WTC11 (cell line): Measurements from ENCODE around the gene PARD3B. TPM values are rescaled to one million over a fixed set of nuclear protein-coding genes. Genes with fewer than 3 reads are reported as not detected.

Experiments
- ATAC-seq: fragments of 200-7000 bp; cut with Tn5 transposase; 2 replicates; pipeline ENCODE4 v1.10.0; 2021; ENCODE audit warnings: mild to moderate bottlenecking, moderate library complexity
- CTCF ChIA-PET: fragments of 300-600 bp; sonication (Branson Sonifier 250); formaldehyde crosslinking; loops from one replicate; lab custom pipeline; 2021; ENCODE audit warnings: antibody characterized with exemption; lab: Charles Lee
- POLR2A ChIA-PET: fragments of 350-600 bp; sonication (Branson Sonifier 250); formaldehyde crosslinking; loops from one replicate; lab custom pipeline; 2021; ENCODE audit warnings: antibody characterized with exemption; lab: Charles Lee
- DNase-seq: peaks from one replicate; pipeline ENCODE4 v3.0.0; 2021; ENCODE audit warnings: low spot score
- H3K27ac Mint-ChIP-seq: 2 replicates; pipeline ENCODE4 v1.8.0; 2021; ENCODE audit warnings: mixed read lengths
- H3K27me3 Mint-ChIP-seq: 2 replicates; pipeline ENCODE4 v1.8.0; 2021; ENCODE audit warnings: low read depth, mild to moderate bottlenecking, moderate library complexity, mixed read lengths
- H3K36me3 Mint-ChIP-seq: 2 replicates; pipeline ENCODE4 v1.8.0; 2021; ENCODE audit warnings: mixed read lengths
- H3K4me1 Mint-ChIP-seq: 2 replicates; pipeline ENCODE4 v1.8.0; 2022; ENCODE audit warnings: mixed read lengths
- H3K4me3 Mint-ChIP-seq: 2 replicates; pipeline ENCODE4 v1.8.0; 2021; ENCODE audit warnings: mild to moderate bottlenecking, moderate library complexity, mixed read lengths
- H3K9me3 Mint-ChIP-seq: 2 replicates; pipeline ENCODE4 v1.8.0; 2021; ENCODE audit warnings: mixed read lengths
- AR ChIP-seq: fragments of 250-450 bp; sonication (Bioruptor Pico); IDR thresholded peaks from 2 replicates; pipeline ENCODE4 v1.9.0; 2021; ENCODE audit warnings: mild to moderate bottlenecking
- ATF3 ChIP-seq: sonication (generic); formaldehyde crosslinking; conservative IDR thresholded peaks from 2 replicates; pipeline ENCODE4 v1.8.1; 2022; ENCODE audit warnings: mild to moderate bottlenecking, missing genetic modification reagents
- ATF6 ChIP-seq: sonication (generic); formaldehyde crosslinking; IDR thresholded peaks from 2 replicates; pipeline ENCODE4 v1.8.1; 2023; ENCODE audit warnings: mild to moderate bottlenecking, missing genetic modification reagents
- CDX4 ChIP-seq: fragments of 250-450 bp; sonication (Bioruptor Pico); IDR thresholded peaks from 2 replicates; pipeline ENCODE4 v1.9.0; 2021; ENCODE audit warnings: moderate library complexity, mild to moderate bottlenecking, inconsistent platforms, borderline replicate concordance
- CTCF ChIP-seq: fragments of 200-600 bp; IDR thresholded peaks from 2 replicates; pipeline ENCODE4 v1.8.0; 2022; ENCODE audit warnings: antibody characterized with exemption
- FOXP4 ChIP-seq: sonication (generic); formaldehyde crosslinking; IDR thresholded peaks from 2 replicates; pipeline ENCODE4 v1.8.0; 2022; ENCODE audit warnings: mild to moderate bottlenecking, missing genetic modification reagents
- GRHL2 ChIP-seq: fragments of 250-450 bp; sonication (Bioruptor Pico); IDR thresholded peaks from 2 replicates; pipeline ENCODE4 v1.8.0; 2022; ENCODE audit warnings: mild to moderate bottlenecking, moderate library complexity; ENCODE audit not compliant: insufficient replicate concordance, severe bottlenecking
- MYBL2 ChIP-seq: sonication (generic); formaldehyde crosslinking; IDR thresholded peaks from 2 replicates; pipeline ENCODE4 v1.8.1; 2023; ENCODE audit warnings: mild to moderate bottlenecking, moderate library complexity, missing genetic modification reagents
- NFATC4 ChIP-seq: fragments of 250-450 bp; sonication (Bioruptor Pico); IDR thresholded peaks from 2 replicates; pipeline ENCODE4 v1.9.0; 2021; ENCODE audit warnings: mild to moderate bottlenecking
- NR3C1 ChIP-seq: sonication (generic); formaldehyde crosslinking; conservative IDR thresholded peaks from 2 replicates; pipeline ENCODE4 v1.8.1; 2023; ENCODE audit warnings: low read depth, mild to moderate bottlenecking, missing genetic modification reagents
- PRDM15 ChIP-seq: sonication (generic); formaldehyde crosslinking; IDR thresholded peaks from 2 replicates; pipeline ENCODE4 v1.8.0; 2022; ENCODE audit warnings: missing genetic modification reagents
- RELA ChIP-seq: sonication (generic); formaldehyde crosslinking; IDR thresholded peaks from 2 replicates; pipeline ENCODE4 v1.8.1; 2022; ENCODE audit warnings: missing genetic modification reagents, mild to moderate bottlenecking, borderline replicate concordance
- RORB ChIP-seq: fragments of 250-450 bp; sonication (Bioruptor Pico); IDR thresholded peaks from 2 replicates; pipeline ENCODE4 v1.9.0; 2021; ENCODE audit warnings: mild to moderate bottlenecking
- SMAD3 ChIP-seq: sonication (generic); formaldehyde crosslinking; IDR thresholded peaks from 2 replicates; pipeline ENCODE4 v1.8.0; 2022; ENCODE audit warnings: missing genetic modification reagents, mild to moderate bottlenecking, borderline replicate concordance
- SMAD4 ChIP-seq: sonication (generic); formaldehyde crosslinking; IDR thresholded peaks from 2 replicates; pipeline ENCODE4 v1.8.0; 2022; ENCODE audit warnings: mild to moderate bottlenecking, missing genetic modification reagents
- TCF7 ChIP-seq: sonication (generic); formaldehyde crosslinking; IDR thresholded peaks from 2 replicates; pipeline ENCODE4 v1.8.0; 2022; ENCODE audit warnings: mild to moderate bottlenecking, low read depth, missing genetic modification reagents, moderate library complexity
- ZMAT4 ChIP-seq: fragments of 250-450 bp; sonication (Bioruptor Pico); IDR thresholded peaks from 2 replicates; pipeline ENCODE4 v1.9.0; 2021; ENCODE audit warnings: mild to moderate bottlenecking
- ZNF281 ChIP-seq: sonication (generic); formaldehyde crosslinking; IDR thresholded peaks from 2 replicates; pipeline ENCODE4 v1.8.0; 2023; ENCODE audit warnings: mild to moderate bottlenecking, missing genetic modification reagents
- ZNF512 ChIP-seq: sonication (generic); formaldehyde crosslinking; IDR thresholded peaks from 2 replicates; pipeline ENCODE4 v1.8.1; 2022; ENCODE audit warnings: missing genetic modification reagents, borderline replicate concordance
- total RNA-seq: library from RNA; stranded (reverse); gene quantifications from 3 replicates; pipeline ENCODE4 v1.2.3, GENCODE V29; 2021

PARD3B gene
- total RNA-seq, 1 experiment from 2014 or later, result 5.6 TPM

GRCh38 chr2:205210494-205210893 lies 665.2 kb downstream of the PARD3B start:
- DNase-seq, result no peak
- Mint-ChIP-seq H3K4me3 (no peak overlapping the region), H3K9me3 (no peaks in the 10 kb centered on the region; the same call in 1 of the 2 replicates), H3K4me1 (peaks cover 32% of the 10 kb centered on the region), H3K27ac (no peak overlapping the region), H3K36me3 (peaks cover 4% of the 10 kb centered on the region; the same call in 1 of the 2 replicates), H3K27me3 (no peaks in the 10 kb centered on the region)
- ChIA-PET CTCF (no interaction called here), POLR2A (no interaction called here)
- ATAC-seq, result no peak
- TF ChIP-seq TCF7 (CRISPR knock-in tag) (no peak), RORB (no peak), ATF6 (CRISPR knock-in tag) (no peak), ZNF281 (CRISPR knock-in tag) (no peak), NFATC4 (CRISPR knock-in tag) (no peak), SMAD4 (no peak), ZMAT4 (CRISPR knock-in tag) (no peak), AR (CRISPR knock-in tag) (no peak), RELA (CRISPR knock-in tag) (no peak), SMAD3 (CRISPR knock-in tag) (no peak), CDX4 (CRISPR knock-in tag) (no peak), ZNF512 (CRISPR knock-in tag) (no peak), MYBL2 (no peak), PRDM15 (CRISPR knock-in tag) (no peak), NR3C1 (CRISPR knock-in tag) (no peak), GRHL2 (CRISPR knock-in tag) (no peak), ATF3 (CRISPR knock-in tag) (no peak), CTCF (no peak), FOXP4 (CRISPR knock-in tag) (no peak)
